Measurements from ENCODE around the gene HECTD2.

DNA sequence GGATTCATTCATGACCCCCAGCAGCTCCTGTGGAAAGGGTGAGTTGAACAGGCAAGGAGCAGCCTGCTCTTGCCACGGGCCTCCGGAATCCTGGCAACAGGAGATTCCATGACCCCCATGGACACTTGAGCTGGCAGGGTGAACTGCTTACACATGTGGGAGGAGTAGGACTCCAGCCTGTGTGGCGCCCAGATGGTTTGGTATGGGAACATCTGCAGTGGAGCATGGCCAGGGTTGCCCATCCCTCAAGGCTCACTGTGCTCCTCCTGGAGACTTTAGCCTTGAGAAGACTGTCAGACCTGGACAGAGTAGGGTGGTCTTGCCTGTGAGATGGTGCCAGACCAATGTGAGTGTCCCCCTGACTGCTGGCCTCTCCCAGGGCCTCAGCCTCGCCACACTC, 57.0 kb downstream of the HECTD2 start:
- TF ChIP-seq POLR2AphosphoS5 (IDR thresholded peaks at IDR 0.05; ENCODE audit: borderline replicate concordance, low read depth, low read length) (no peak), EZH2 (IDR thresholded peaks at IDR 0.05) (no peak), FOXP2 (optimal IDR thresholded peaks at IDR 0.05; ENCODE audit: control extremely low read depth, extremely low read length, insufficient read depth) (no peak)
